Heart left ventricle (tissue), 13 donors: ENCODE measurements around the gene CLEC18C.
"Not testable (repeated sequence)": the region's sequence is repeated elsewhere in the genome, so short reads cannot be mapped to it uniquely, and the experiment has no call there.

ENCODE experiments used
- CTCF ChIP-seq, 12 donors: fragments of 200-600 bp; sonication (generic) in 4 of 12; IDR thresholded peaks; one replicate each; pipeline versions ENCODE4 v1.5.0 to v1.8.0; 2018 to 2022; ENCODE audit warnings: antibody characterized with exemption in 12 of 12, mild to moderate bottlenecking in 5 of 12
- POLR2A ChIP-seq, 2 donors: fragments of 450-650 bp; IDR thresholded peaks; one replicate each; pipeline ENCODE4 v1.6.1; 2017; ENCODE audit warnings: antibody characterized with exemption in 2 of 2, mild to moderate bottlenecking in 2 of 2, moderate library complexity in 2 of 2
- donor health status: ischemic (EF 13 %, LVEDD 7.1; RV severe dilation, severe dysfunction).
- donor health status: DM: no; HTN: yes; CAD: no.
- donor health status: DM: no; HTN: no; CAD: no.
- donor health status: ischemic (EF 25% LVEDD 6.9; RV normal size, moderate dysfunction).
- donor health status: ischemic (EF 25% LVEDD 5.7; RV mildly dilated, moderate dysfunction).
- donor health status: ischemic (EF 35%, LVEDD 5.7; RV mildly dilated, moderate dysfunction).
- donor health status: nonischemic (EF 11% LVEDD 7.7; RV severe dilation, severe dysfunction).
- donor health status: DM: yes; HTN: yes; CAD: no.
- donor health status: PGD.
- donor health status: ischemic (EF 29% LVEDD 5.4; RV normal size, mild dysfunction).
- donor health status: nonischemic (EF 23%, LVEDD 6.1; RV moderate dilation, normal function).

GRCh38 chr16:70188608-70188915 is 15.0 kb downstream of the CLEC18C start:
- not testable (repeated sequence) for TF ChIP-seq CTCF, POLR2A (IDR thresholded peaks at IDR 0.05)
